Trophoblast cell (in vitro differentiated cells and primary cell): ENCODE data around the gene PRG2.

Source experiments
- DNase-seq, 2 donors: peaks; one replicate each; pipeline ENCODE4 v3.0.0-alpha.2; 2016
- H2AFZ ChIP-seq: 2 replicates; pipeline ENCODE4 v1.6.1; 2013; ENCODE audit warnings: low read length, moderate library complexity, mild to moderate bottlenecking; ENCODE audit not compliant: insufficient read depth, poor library complexity
- H2AK5ac ChIP-seq: 2 replicates; pipeline ENCODE4 v1.6.1; 2013; ENCODE audit warnings: mild to moderate bottlenecking, low read length
- H2BK120ac ChIP-seq: 2 replicates; pipeline ENCODE4 v1.6.1; 2013; ENCODE audit warnings: low read length, mild to moderate bottlenecking, moderate library complexity; ENCODE audit not compliant: insufficient read depth, poor library complexity
- H2BK12ac ChIP-seq: 2 replicates; pipeline ENCODE4 v1.6.1; 2013; ENCODE audit warnings: mild to moderate bottlenecking, low read length, moderate library complexity
- H2BK5ac ChIP-seq: 2 replicates; pipeline ENCODE4 v1.6.1; 2013; ENCODE audit warnings: low read length, low read depth, moderate library complexity, mild to moderate bottlenecking; ENCODE audit not compliant: poor library complexity
- H3K14ac ChIP-seq: 2 replicates; pipeline ENCODE4 v1.6.1; 2013; ENCODE audit warnings: mild to moderate bottlenecking, low read length
- H3K18ac ChIP-seq: 2 replicates; pipeline ENCODE4 v1.6.1; 2013; ENCODE audit warnings: mild to moderate bottlenecking, low read length
- H3K23ac ChIP-seq: 2 replicates; pipeline ENCODE4 v1.6.1; 2013; ENCODE audit warnings: low read length
- H3K27ac ChIP-seq: 2 replicates; pipeline ENCODE4 v1.5.1; 2013; ENCODE audit warnings: low read depth, mild to moderate bottlenecking, inconsistent platforms, low read length, moderate library complexity
- H3K27me3 ChIP-seq: 2 replicates; pipeline ENCODE4 v1.6.1; 2013; ENCODE audit warnings: inconsistent platforms, mild to moderate bottlenecking, low read length, moderate library complexity; ENCODE audit not compliant: insufficient read depth
- H3K36me3 ChIP-seq, 2 experiments: 1 replicate in 1 of 2; 2 replicates in 1 of 2; pipeline ENCODE4 v1.6.1; 2013; ENCODE audit warnings: low read length in 2 of 2, mild to moderate bottlenecking in 2 of 2, moderate library complexity in 1 of 2; ENCODE audit not compliant: insufficient read depth in 2 of 2, control insufficient read depth in 1 of 2
- H3K4ac ChIP-seq: 2 replicates; pipeline ENCODE4 v1.6.1; 2013; ENCODE audit warnings: low read depth, mild to moderate bottlenecking, low read length, moderate library complexity
- H3K4me1 ChIP-seq, 2 experiments: 1 replicate in 1 of 2; 2 replicates in 1 of 2; pipeline ENCODE4 v1.6.1; 2013; ENCODE audit warnings: low read length in 2 of 2, mild to moderate bottlenecking in 2 of 2, moderate library complexity in 1 of 2; ENCODE audit not compliant: insufficient read depth in 2 of 2, control insufficient read depth in 1 of 2
- H3K4me2 ChIP-seq: 2 replicates; pipeline ENCODE4 v1.6.1; 2013; ENCODE audit warnings: inconsistent platforms, mild to moderate bottlenecking, low read length, moderate library complexity
- H3K4me3 ChIP-seq: 2 replicates; pipeline ENCODE4 v1.5.1; 2013; ENCODE audit warnings: mild to moderate bottlenecking, low read depth, low read length, inconsistent platforms
- H3K79me1 ChIP-seq: one replicate; pipeline ENCODE4 v1.6.1; 2013; ENCODE audit warnings: low read length
- H3K79me2 ChIP-seq: 2 replicates; pipeline ENCODE4 v1.6.1; 2013; ENCODE audit warnings: low read length, mild to moderate bottlenecking; ENCODE audit not compliant: control insufficient read depth, insufficient read depth, poor library complexity
- H3K9ac ChIP-seq: 2 replicates; pipeline ENCODE4 v1.6.1; 2013; ENCODE audit warnings: mild to moderate bottlenecking, low read length
- H3K9me3 ChIP-seq: 2 replicates; pipeline ENCODE4 v1.6.1; 2013; ENCODE audit warnings: low read depth, mild to moderate bottlenecking, control low read depth, inconsistent platforms, low read length; ENCODE audit not compliant: insufficient read depth
- H4K12ac ChIP-seq: 2 replicates; pipeline ENCODE4 v1.6.1; 2013; ENCODE audit warnings: low read depth, mild to moderate bottlenecking, low read length, moderate library complexity
- H4K8ac ChIP-seq: 2 replicates; pipeline ENCODE4 v1.6.1; 2013; ENCODE audit warnings: low read depth, mild to moderate bottlenecking, low read length, moderate library complexity
- H4K91ac ChIP-seq: one replicate; pipeline ENCODE4 v1.6.1; 2013; ENCODE audit warnings: low read depth, mild to moderate bottlenecking, low read length, moderate library complexity
- WGBS: extraction: QIAGEN DNeasy Blood & Tissue Kit; methylation state at CpG from one replicate; pipeline ENCODE4 v1.1.7; 2013; ENCODE audit warnings: missing lambda C conversion rate; ENCODE audit not compliant: insufficient read length, insufficient coverage; ENCODE audit errors: extremely low coverage; 5-methylcytosine and 5-hydroxymethylcytosine counted together

Gene PRG2

GRCh38 chr11:57357310-57357709, 33.1 kb downstream of the PRG2 start:
- H4K91ac ChIP-seq: no peak overlapping the region
- H3K9ac ChIP-seq: no peak overlapping the region
- no peak overlapping the region for H3K27ac ChIP-seq
- no peak overlapping the region for H3K4me3 ChIP-seq
- H3K23ac ChIP-seq: no peak overlapping the region
- no peaks in the 10 kb centered on the region for H3K79me2 ChIP-seq
- no peaks in the 10 kb centered on the region for H3K36me3 ChIP-seq
- H3K14ac ChIP-seq: no peak overlapping the region
- no peak overlapping the region for H2BK5ac ChIP-seq
- no peak for DNase-seq
- no peak overlapping the region for H2BK120ac ChIP-seq
- H4K12ac ChIP-seq: no peak overlapping the region
- no peak overlapping the region for H2AFZ ChIP-seq
- no CpG with 5 or more reads among the region's 3 CpGs for WGBS
- no peak overlapping the region for H2AK5ac ChIP-seq
- H4K8ac ChIP-seq: no peak overlapping the region
- no peak overlapping the region for H3K4ac ChIP-seq
- no peaks in the 10 kb centered on the region for H3K4me1 ChIP-seq
- H3K27me3 ChIP-seq: no peaks in the 10 kb centered on the region
- H3K9me3 ChIP-seq: no peaks in the 10 kb centered on the region
- no peak overlapping the region for H3K4me2 ChIP-seq
- H3K79me1 ChIP-seq: no peaks in the 10 kb centered on the region
- H2BK12ac ChIP-seq: no peak overlapping the region
- H3K18ac ChIP-seq: no peak overlapping the region

DNA sequence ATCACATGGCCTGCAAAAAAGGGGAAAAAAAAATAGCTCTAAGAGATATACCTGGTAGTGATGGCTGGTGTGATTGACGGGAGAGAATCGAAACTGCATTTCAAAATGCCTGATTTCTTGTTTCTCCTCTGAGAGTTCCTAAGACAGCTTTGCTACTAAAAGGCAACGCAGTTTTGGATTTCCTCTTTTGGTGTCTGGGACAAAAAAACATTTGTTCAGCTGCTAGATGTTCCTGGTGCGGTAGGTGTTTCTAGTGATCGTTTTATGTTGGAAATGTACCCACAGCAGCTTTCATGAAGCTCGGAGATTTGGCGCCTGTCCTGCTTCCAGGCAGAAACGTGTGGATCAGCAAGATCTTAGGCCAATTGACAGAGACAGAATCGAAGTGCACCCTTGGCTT, 34.2 kb downstream of the PRG2 start:
- Histone ChIP-seq H3K4ac (no peak overlapping the region), H2BK12ac (no peak overlapping the region), H3K4me3 (no peak overlapping the region), H4K8ac (no peak overlapping the region), H3K14ac (no peak overlapping the region), H3K18ac (no peak overlapping the region), H2AFZ (no peak overlapping the region), H3K4me2 (no peak overlapping the region), H4K12ac (no peak overlapping the region), H4K91ac (no peak overlapping the region), H3K9ac (no peak overlapping the region), H3K4me1 (no peaks in the 10 kb centered on the region), H2BK120ac (no peak overlapping the region), H3K79me1 (no peaks in the 10 kb centered on the region), H2AK5ac (no peak overlapping the region), H3K79me2 (no peaks in the 10 kb centered on the region), H3K23ac (no peak overlapping the region), H2BK5ac (no peak overlapping the region), H3K36me3 (no peaks in the 10 kb centered on the region), H3K27me3 (no peaks in the 10 kb centered on the region), H3K27ac (no peak overlapping the region), H3K9me3 (no peaks in the 10 kb centered on the region)
- no CpG with 5 or more reads among the region's 9 CpGs for whole genome bisulfite sequencing
- DNase-seq: no peak

GRCh38 chr11:57354699-57355098, 35.8 kb downstream of the PRG2 start:
- no peaks in the 10 kb centered on the region for H3K36me3 ChIP-seq
- no peak overlapping the region for H4K12ac ChIP-seq
- no peak overlapping the region for H3K4ac ChIP-seq
- no peak overlapping the region for H2AK5ac ChIP-seq
- H4K8ac ChIP-seq: no peak overlapping the region
- no peak overlapping the region for H3K14ac ChIP-seq
- no peak overlapping the region for H2BK5ac ChIP-seq
- no peak overlapping the region for H3K4me2 ChIP-seq
- H3K27me3 ChIP-seq: no peaks in the 10 kb centered on the region
- H3K18ac ChIP-seq: no peak overlapping the region
- H3K9me3 ChIP-seq: no peaks in the 10 kb centered on the region
- no peak overlapping the region for H3K9ac ChIP-seq
- H3K4me1 ChIP-seq: peaks cover 0 to under 1% of the 10 kb centered on the region in 2 experiments
- no peak overlapping the region for H2AFZ ChIP-seq
- no peak overlapping the region for H3K27ac ChIP-seq
- no peak overlapping the region for H2BK12ac ChIP-seq
- no CpG with 5 or more reads among the region's 6 CpGs for WGBS
- H3K23ac ChIP-seq: no peak overlapping the region
- peaks cover under 1% of the 10 kb centered on the region for H3K79me1 ChIP-seq
- H4K91ac ChIP-seq: no peak overlapping the region
- no peak for DNase-seq
- no peaks in the 10 kb centered on the region for H3K79me2 ChIP-seq
- no peak overlapping the region for H3K4me3 ChIP-seq
- H2BK120ac ChIP-seq: no peak overlapping the region

- Histone ChIP-seq H3K79me2 (no peaks in the 10 kb centered on the region), H3K4me1 (peaks cover 0 to 3% of the 10 kb centered on the region in 2 experiments), H3K9ac (no peak overlapping the region), H3K27me3 (no peaks in the 10 kb centered on the region), H2AK5ac (no peak overlapping the region), H3K23ac (no peak overlapping the region), H3K36me3 (no peaks in the 10 kb centered on the region), H4K91ac (no peak overlapping the region), H3K18ac (no peak overlapping the region), H3K9me3 (no peaks in the 10 kb centered on the region), H3K14ac (no peak overlapping the region), H2BK12ac (no peak overlapping the region), H4K12ac (no peak overlapping the region), H3K79me1 (peaks cover 1% of the 10 kb centered on the region), H3K4me2 (no peak overlapping the region), H4K8ac (no peak overlapping the region), H2BK5ac (no peak overlapping the region), H3K4me3 (no peak overlapping the region), H3K4ac (no peak overlapping the region), H2AFZ (no peak overlapping the region), H3K27ac (no peak overlapping the region), H2BK120ac (no peak overlapping the region)
- no peak for DNase-seq
- no CpG with 5 or more reads among the region's 4 CpGs for WGBS
Measured at GRCh38 chr11:57353852-57354251, 36.6 kb downstream of the PRG2 start.
